H9 (cell line): ENCODE data around the gene USP20. TPM values are rescaled to one million over a fixed set of nuclear protein-coding genes. Genes with fewer than 3 reads are reported as not detected.

Experiments
- DNase-seq: peaks from one replicate; pipeline ENCODE4 v3.0.0-alpha.2; 2017
- H2AFZ ChIP-seq: one replicate; pipeline ENCODE4 v1.6.1; 2013; ENCODE audit warnings: mild to moderate bottlenecking, low read length, control low read depth, moderate library complexity
- H2AK5ac ChIP-seq: 2 replicates; pipeline ENCODE4 v1.6.1; 2013; ENCODE audit warnings: low read length, control low read depth, mixed read lengths; ENCODE audit not compliant: insufficient read length
- H2BK120ac ChIP-seq: one replicate; pipeline ENCODE4 v1.6.1; 2013; ENCODE audit warnings: low read depth, mild to moderate bottlenecking, low read length, control low read depth, inconsistent platforms; ENCODE audit not compliant: poor library complexity, severe bottlenecking
- H2BK12ac ChIP-seq: 2 replicates; pipeline ENCODE4 v1.6.1; 2013; ENCODE audit warnings: low read length, control low read depth, mixed read lengths, low read depth; ENCODE audit not compliant: insufficient read length
- H2BK15ac ChIP-seq: 2 replicates; pipeline ENCODE4 v1.6.1; 2013; ENCODE audit warnings: low read depth, low read length, control low read depth
- H2BK20ac ChIP-seq: one replicate; pipeline ENCODE4 v1.6.1; 2013; ENCODE audit warnings: low read depth, mild to moderate bottlenecking, low read length, control low read depth, inconsistent platforms; ENCODE audit not compliant: poor library complexity, severe bottlenecking
- H2BK5ac ChIP-seq: 2 replicates; pipeline ENCODE4 v1.6.1; 2013; ENCODE audit warnings: low read length, control low read depth, mixed read lengths; ENCODE audit not compliant: insufficient read length
- H3K14ac ChIP-seq: 2 replicates; pipeline ENCODE4 v1.6.1; 2013; ENCODE audit warnings: low read length, control low read depth; ENCODE audit not compliant: insufficient read depth
- H3K18ac ChIP-seq: 2 replicates; pipeline ENCODE4 v1.6.1; 2013; ENCODE audit warnings: low read depth, mild to moderate bottlenecking, mixed read lengths, low read length, control low read depth; ENCODE audit not compliant: insufficient read length
- H3K23ac ChIP-seq: 2 replicates; pipeline ENCODE4 v1.6.1; 2013; ENCODE audit warnings: low read length, control low read depth, mixed read lengths, low read depth; ENCODE audit not compliant: insufficient read length
- H3K23me2 ChIP-seq: 2 replicates; pipeline ENCODE4 v1.6.1; 2013; ENCODE audit warnings: low read depth, mild to moderate bottlenecking, mixed read lengths, low read length, control low read depth; ENCODE audit not compliant: insufficient read length, poor library complexity, severe bottlenecking
- H3K27ac ChIP-seq: 2 replicates; pipeline ENCODE4 v1.5.1; 2013; ENCODE audit warnings: low read length, control low read depth, mixed read lengths, low read depth; ENCODE audit not compliant: insufficient read length
- H3K27me3 ChIP-seq: 2 replicates; pipeline ENCODE4 v1.6.1; 2013; ENCODE audit warnings: low read length, control low read depth, inconsistent platforms; ENCODE audit not compliant: insufficient read depth
- H3K4ac ChIP-seq: 2 replicates; pipeline ENCODE4 v1.6.1; 2013; ENCODE audit warnings: low read depth, mild to moderate bottlenecking, control low read depth, inconsistent platforms, low read length, moderate library complexity
- H3K4me1 ChIP-seq: 2 replicates; pipeline ENCODE4 v1.6.1; 2013; ENCODE audit warnings: low read length, control low read depth, inconsistent platforms; ENCODE audit not compliant: insufficient read depth
- H3K4me2 ChIP-seq: 2 replicates; pipeline ENCODE4 v1.6.1; 2013; ENCODE audit warnings: low read length, control low read depth, mixed read lengths; ENCODE audit not compliant: insufficient read length, insufficient read depth
- H3K56ac ChIP-seq: 2 replicates; pipeline ENCODE4 v1.6.1; 2013; ENCODE audit warnings: low read depth, mild to moderate bottlenecking, mixed read lengths, low read length, control low read depth; ENCODE audit not compliant: insufficient read length
- H3K79me1 ChIP-seq: 2 replicates; pipeline ENCODE4 v1.6.1; 2013; ENCODE audit warnings: low read depth, mild to moderate bottlenecking, moderate library complexity, low read length, control low read depth, inconsistent platforms; ENCODE audit not compliant: insufficient read depth, poor library complexity, severe bottlenecking
- H3K79me2 ChIP-seq: 2 replicates; pipeline ENCODE4 v1.6.1; 2013; ENCODE audit warnings: low read length, control low read depth, inconsistent platforms; ENCODE audit not compliant: insufficient read depth
- H3K9ac ChIP-seq: 2 replicates; pipeline ENCODE4 v1.6.1; 2013; ENCODE audit warnings: low read length, control low read depth, mixed read lengths; ENCODE audit not compliant: insufficient read length; ENCODE audit errors: extremely low read depth
- H3K9me3 ChIP-seq: one replicate; pipeline ENCODE4 v1.6.1; 2013; ENCODE audit warnings: low read depth, low read length, inconsistent platforms; ENCODE audit not compliant: control insufficient read depth
- H3T11ph ChIP-seq: one replicate; pipeline ENCODE4 v1.6.1; 2013; ENCODE audit warnings: mild to moderate bottlenecking, low read length, control low read depth, inconsistent platforms
- H4K20me1 ChIP-seq: one replicate; pipeline ENCODE4 v1.6.1; 2013; ENCODE audit not compliant: control insufficient read depth, insufficient read length, insufficient read depth
- H4K5ac ChIP-seq: 2 replicates; pipeline ENCODE4 v1.6.1; 2013; ENCODE audit warnings: low read depth, mild to moderate bottlenecking, mixed read lengths, low read length, control low read depth; ENCODE audit not compliant: insufficient read length
- H4K8ac ChIP-seq: replicated peaks from 2 replicates; pipeline ENCODE4 v1.6.1; 2013; ENCODE audit warnings: low read length, control low read depth, mixed read lengths, low read depth; ENCODE audit not compliant: insufficient read length
- H4K91ac ChIP-seq: 2 replicates; pipeline ENCODE4 v1.6.1; 2013; ENCODE audit warnings: low read depth, mild to moderate bottlenecking, moderate library complexity, mixed read lengths, low read length, control low read depth; ENCODE audit not compliant: insufficient read length
- H3K27ac Mint-ChIP-seq, 3 experiments: 2 replicates in 2 of 3; 3 replicates in 1 of 3; pipeline ENCODE4 v1.8.0; 2020 to 2021; ENCODE audit warnings: mixed read lengths in 3 of 3, mild to moderate bottlenecking in 1 of 3, moderate library complexity in 1 of 3
- H3K27me3 Mint-ChIP-seq: 2 replicates; pipeline ENCODE4 v1.8.0; 2021; ENCODE audit warnings: low read depth, mild to moderate bottlenecking, moderate library complexity, mixed read lengths
- H3K36me3 Mint-ChIP-seq, 3 experiments: 2 replicates in 2 of 3; 3 replicates in 1 of 3; pipeline ENCODE4 v1.8.0; 2020 to 2021; ENCODE audit warnings: low read depth in 3 of 3, mixed read lengths in 3 of 3; ENCODE audit not compliant: insufficient read depth in 1 of 3
- H3K4me1 Mint-ChIP-seq, 2 experiments: 2 replicates each; pipeline ENCODE4 v1.8.0; 2020; ENCODE audit warnings: mixed read lengths in 2 of 2
- H3K4me3 Mint-ChIP-seq, 2 experiments: 2 replicates in 1 of 2; 3 replicates in 1 of 2; pipeline ENCODE4 v1.8.0; 2020 to 2021; ENCODE audit warnings: mild to moderate bottlenecking in 2 of 2, mixed read lengths in 2 of 2, moderate library complexity in 1 of 2
- H3K9me3 Mint-ChIP-seq, 2 experiments: 2 replicates in 1 of 2; 3 replicates in 1 of 2; pipeline ENCODE4 v1.8.0; 2020; ENCODE audit warnings: mild to moderate bottlenecking in 2 of 2, mixed read lengths in 2 of 2, moderate library complexity in 1 of 2
- CTCF ChIP-seq: fragments of 200-600 bp; sonication (generic); conservative IDR thresholded peaks from 3 replicates; pipeline ENCODE4 v1.8.0; 2021; ENCODE audit warnings: antibody characterized with exemption, mild to moderate bottlenecking
- WGBS: extraction: QIAGEN DNeasy Blood & Tissue Kit; methylation state at CpG from one replicate; pipeline ENCODE4 v1.1.7; 2013; ENCODE audit warnings: missing lambda C conversion rate, low lambda C conversion rate, mixed read lengths; ENCODE audit not compliant: insufficient read length; ENCODE audit errors: extremely low coverage; 5-methylcytosine and 5-hydroxymethylcytosine counted together
- total RNA-seq: library from RNA; stranded (reverse); gene quantifications from 2 replicates; pipeline ENCODE4 v1.2.1, GENCODE V29; 2021

The USP20 gene
- total RNA-seq, 1 experiment from 2014 or later: 20.9 TPM

GRCh38 chr9:129836311-129837007 is 1.2 kb downstream of the USP20 start:
- H3K23ac ChIP-seq: no peak overlapping the region
- no peak overlapping the region for H4K91ac ChIP-seq
- peaks cover 6% of the 10 kb centered on the region; the same call in 1 of the 2 replicates for H3K4me1 ChIP-seq
- H3K4me2 ChIP-seq: peak overlapping the region; percentile 50
- no peak overlapping the region for H3K18ac ChIP-seq
- no peak overlapping the region for H2AFZ ChIP-seq
- peak overlapping the region; percentile 95 to 99 for H3K4me3 Mint-ChIP-seq
- no peaks in the 10 kb centered on the region; the same call in 1 of the 2 replicates for H3K79me2 ChIP-seq
- peaks cover 10% of the 10 kb centered on the region for H3K23me2 ChIP-seq
- H3K27me3 ChIP-seq: no peaks in the 10 kb centered on the region
- H3K9me3 Mint-ChIP-seq: no peaks in the 10 kb centered on the region; a peak in 1 of 5 replicates
- H2BK15ac ChIP-seq: no peak overlapping the region
- H3K4me1 Mint-ChIP-seq: peaks cover 47 to 52% of the 10 kb centered on the region in 2 experiments
- H3K9me3 ChIP-seq: no peaks in the 10 kb centered on the region
- H3T11ph ChIP-seq: no peak overlapping the region
- no peaks in the 10 kb centered on the region for H4K20me1 ChIP-seq
- no peak for TF ChIP-seq CTCF
- H3K14ac ChIP-seq: no peak overlapping the region
- no peak overlapping the region for H3K27ac Mint-ChIP-seq
- peaks cover 5 to 16% (median 14%) of the 10 kb centered on the region in 3 experiments for H3K36me3 Mint-ChIP-seq
- no peak overlapping the region for H3K4ac ChIP-seq
- H3K56ac ChIP-seq: no peak overlapping the region
- no peak overlapping the region for H2AK5ac ChIP-seq
- H4K8ac ChIP-seq: no peak overlapping the region
- no peak overlapping the region for H2BK120ac ChIP-seq
- no peaks in the 10 kb centered on the region; the same call in 1 of the 2 replicates for H3K27me3 Mint-ChIP-seq
- no CpG with 5 or more reads among the region's 16 CpGs for WGBS
- H3K79me1 ChIP-seq: no peaks in the 10 kb centered on the region
- H2BK12ac ChIP-seq: no peak overlapping the region
- no peak overlapping the region for H2BK20ac ChIP-seq
- H3K27ac ChIP-seq: no peak overlapping the region
- no peak for DNase-seq
- H2BK5ac ChIP-seq: no peak overlapping the region
- H3K9ac ChIP-seq: no peak overlapping the region
- H4K5ac ChIP-seq: no peak overlapping the region
